Heart right ventricle (tissue), 16 donors: ENCODE data around the gene FKBP8. TPM values are rescaled to one million over a fixed set of nuclear protein-coding genes. Genes with fewer than 3 reads are reported as not detected.
A peak's percentile ranks its signal among the peaks of the same experiment; 100 is the strongest.

Source experiments
- ATAC-seq, 8 donors: fragments of 200-7000 bp; cut with Tn5 transposase; one replicate each; pipeline ENCODE4 v1.9.1; 2020; ENCODE audit warnings: mild to moderate bottlenecking in 8 of 8, moderate library complexity in 8 of 8, moderate number of reproducible peaks in 1 of 8
- DNase-seq, 2 donors: peaks; one replicate each; pipeline ENCODE4 v3.0.0-alpha.2; 2020
- H3K27ac ChIP-seq, 10 donors: fragments of 200-600 bp; sonication (generic) in 2 of 10; one replicate each; pipeline versions ENCODE4 v1.5.0 to v1.8.0; 2020 to 2022; ENCODE audit warnings: mild to moderate bottlenecking in 3 of 10
- H3K27me3 ChIP-seq, 7 donors: fragments of 200-600 bp; one replicate each; pipeline ENCODE4 v1.8.0; 2021 to 2022; ENCODE audit warnings: mild to moderate bottlenecking in 2 of 7
- H3K36me3 ChIP-seq, 9 donors: fragments of 200-600 bp; sonication (generic) in 1 of 9; one replicate each; pipeline versions ENCODE4 v1.5.0 to v1.8.0; 2020 to 2022; ENCODE audit warnings: mild to moderate bottlenecking in 2 of 9
- H3K4me1 ChIP-seq, 9 donors: fragments of 200-600 bp; sonication (generic) in 1 of 9; one replicate each; pipeline versions ENCODE4 v1.5.0 to v1.8.0; 2020 to 2022; ENCODE audit warnings: mild to moderate bottlenecking in 4 of 9
- H3K4me3 ChIP-seq, 10 donors: fragments of 200-600 bp; sonication (generic) in 2 of 10; one replicate each; pipeline versions ENCODE4 v1.5.0 to v1.8.0; 2020 to 2022; ENCODE audit warnings: mild to moderate bottlenecking in 7 of 10, moderate library complexity in 2 of 10
- H3K9me3 ChIP-seq, 11 donors: fragments of 200-600 bp in 10 of 11; sonication (generic) in 2 of 11; one replicate each; pipeline versions ENCODE4 v1.5.0 to v1.8.0; 2013 to 2022; ENCODE audit warnings: mild to moderate bottlenecking in 2 of 11, control low read depth in 1 of 11, moderate library complexity in 1 of 11
- WGBS, 2 donors: extraction: QIAGEN DNeasy Blood & Tissue Kit; methylation state at CpG; one replicate each; pipeline ENCODE4 v1.1.7; 2013; ENCODE audit warnings: inconsistent platforms in 1 of 2; 5-methylcytosine and 5-hydroxymethylcytosine counted together
- intact Hi-C, 10 donors: fragments of 100-400 bp; cut with DNase I; formaldehyde crosslinking; loops; one replicate each; pipeline versions ENCODE4 v1.11.1 to v1.14.2; 2022
- polyA plus RNA-seq, 2 donors: library from polyadenylated mRNA; stranded (reverse); fragments of 200-250 nt; gene quantifications; one replicate each; pipeline ENCODE4 v1.2.3, GENCODE V29; 2013
- total RNA-seq, 10 donors: library from RNA; stranded (reverse); fragmentation: NEBNext Ultra II Directional in 3 of 10; extraction: Animal tissue kit (Norgen Biotek cat#: 25700) in 3 of 10; gene quantifications; one replicate each; pipeline versions ENCODE4 v1.2.1 to v1.2.4, GENCODE V29; 2021 to 2023
- TF ChIP-seq, protein P1 (sequence below), 9 donors: fragments of 200-600 bp; sonication (generic) in 2 of 9; IDR thresholded peaks; one replicate each; pipeline versions ENCODE4 v1.5.0 to v1.8.0; 2021 to 2022; ENCODE audit warnings: antibody characterized with exemption in 9 of 9, mild to moderate bottlenecking in 5 of 9, moderate library complexity in 1 of 9
- donor health status: Arrhythmogenic right ventricular cardiomyopathy.
- donor health status: ischemic (EF 13 %, LVEDD 7.1; RV severe dilation, severe dysfunction).
- donor health status: healthy with polysubstance abuse.
- donor health status: DM: no; HTN: yes; CAD: no.
- donor health status: DM: no; HTN: no; CAD: no.
- donor health status: ischemic (EF 25% LVEDD 6.9; RV normal size, moderate dysfunction).
- donor health status: ischemic (EF 25% LVEDD 5.7; RV mildly dilated, moderate dysfunction).
- donor health status: healthy.
- donor health status: DM: yes; HTN: yes; CAD: no.
- donor health status: Ischemic cardiomyopathy.
- donor health status: ischemic (EF 35%, LVEDD 5.7; RV mildly dilated, moderate dysfunction).
- donor health status: nonischemic (EF 11% LVEDD 7.7; RV severe dilation, severe dysfunction).
- donor health status: DM: yes; HTN: yes; CAD: no.
- donor health status: PGD.
- donor health status: ischemic (EF 29% LVEDD 5.4; RV normal size, mild dysfunction).
- donor health status: nonischemic (EF 23%, LVEDD 6.1; RV moderate dilation, normal function).

Gene FKBP8
- total and polyA plus RNA-seq, 12 donors: 132 to 308 (median 152) TPM

DNA sequence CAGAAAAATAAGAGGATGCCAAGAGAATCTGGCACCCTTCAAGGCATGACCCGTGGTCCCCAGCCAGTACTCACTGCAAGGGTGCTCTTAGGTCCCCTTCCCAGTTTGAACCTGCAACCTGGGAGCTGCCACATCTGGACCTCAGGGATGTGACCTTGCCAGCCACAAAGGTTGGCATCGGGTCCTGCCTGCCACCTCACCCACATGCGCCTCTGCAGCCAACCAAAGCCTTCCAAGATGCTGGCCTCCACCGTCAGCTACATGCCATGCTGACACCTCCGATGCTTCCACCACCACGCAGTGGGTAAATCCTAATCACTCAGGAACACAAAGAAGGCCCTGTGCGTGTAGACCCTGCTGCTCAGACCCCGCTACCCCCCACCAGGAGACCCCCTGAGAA is 56.6 kb downstream of the FKBP8 start:
- intact Hi-C loops: no loop called here
- DNase-seq (no peak), ATAC-seq (no peak)
- Histone ChIP-seq H3K27me3 (no peaks in the 10 kb centered on the region), H3K4me3 (no peak overlapping the region), H3K9me3 (no peaks in the 10 kb centered on the region), H3K36me3 (no peaks in the 10 kb centered on the region), H3K27ac (peak overlapping the region in 5 of 10 donors; percentile 44 to 84 (median 53)), H3K4me1 (peaks cover 28 to 79% (median 64%) of the 10 kb centered on the region in 9 donors)
- WGBS, 2 donors: 87 to 88% methylated on average over 8 of the region's 8 CpGs
- TF ChIP-seq, protein P1, sequence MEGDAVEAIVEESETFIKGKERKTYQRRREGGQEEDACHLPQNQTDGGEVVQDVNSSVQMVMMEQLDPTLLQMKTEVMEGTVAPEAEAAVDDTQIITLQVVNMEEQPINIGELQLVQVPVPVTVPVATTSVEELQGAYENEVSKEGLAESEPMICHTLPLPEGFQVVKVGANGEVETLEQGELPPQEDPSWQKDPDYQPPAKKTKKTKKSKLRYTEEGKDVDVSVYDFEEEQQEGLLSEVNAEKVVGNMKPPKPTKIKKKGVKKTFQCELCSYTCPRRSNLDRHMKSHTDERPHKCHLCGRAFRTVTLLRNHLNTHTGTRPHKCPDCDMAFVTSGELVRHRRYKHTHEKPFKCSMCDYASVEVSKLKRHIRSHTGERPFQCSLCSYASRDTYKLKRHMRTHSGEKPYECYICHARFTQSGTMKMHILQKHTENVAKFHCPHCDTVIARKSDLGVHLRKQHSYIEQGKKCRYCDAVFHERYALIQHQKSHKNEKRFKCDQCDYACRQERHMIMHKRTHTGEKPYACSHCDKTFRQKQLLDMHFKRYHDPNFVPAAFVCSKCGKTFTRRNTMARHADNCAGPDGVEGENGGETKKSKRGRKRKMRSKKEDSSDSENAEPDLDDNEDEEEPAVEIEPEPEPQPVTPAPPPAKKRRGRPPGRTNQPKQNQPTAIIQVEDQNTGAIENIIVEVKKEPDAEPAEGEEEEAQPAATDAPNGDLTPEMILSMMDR (IDR thresholded peaks at IDR 0.05): no peak

DNA sequence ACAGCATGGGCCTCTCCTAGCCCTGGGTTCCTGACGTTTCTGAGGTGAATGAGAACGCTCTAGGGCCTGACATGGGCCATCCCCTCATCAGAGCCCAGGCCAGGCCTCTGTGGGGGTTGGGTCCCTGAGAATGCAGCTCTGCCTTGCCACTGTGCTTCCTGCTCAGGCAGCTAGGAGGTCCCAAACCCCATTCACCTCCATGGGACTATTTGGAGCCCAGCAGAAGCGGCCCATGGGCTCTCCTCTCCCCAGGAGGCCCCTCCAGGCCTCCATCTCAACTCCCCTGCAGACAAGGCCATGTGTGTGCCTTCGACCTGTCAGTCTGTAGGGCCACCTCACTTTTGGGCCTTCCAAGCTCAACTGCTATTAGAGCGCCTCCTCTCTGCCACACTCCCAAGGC is 58.4 kb downstream of the FKBP8 start:
- TF ChIP-seq, protein P1 (IDR thresholded peaks at IDR 0.05): no peak
- intact Hi-C loops: no loop called here
- WGBS, 2 donors: 92 to 95% methylated on average over 5 of the region's 5 CpGs
- Histone ChIP-seq H3K27me3 (no peaks in the 10 kb centered on the region), H3K9me3 (no peaks in the 10 kb centered on the region), H3K27ac (peak overlapping the region in 1 of 10 donors; percentile 84), H3K36me3 (no peaks in the 10 kb centered on the region), H3K4me3 (no peak overlapping the region), H3K4me1 (peaks cover 39 to 97% (median 73%) of the 10 kb centered on the region in 9 donors)
- DNase-seq (no peak), ATAC-seq (no peak)

DNA sequence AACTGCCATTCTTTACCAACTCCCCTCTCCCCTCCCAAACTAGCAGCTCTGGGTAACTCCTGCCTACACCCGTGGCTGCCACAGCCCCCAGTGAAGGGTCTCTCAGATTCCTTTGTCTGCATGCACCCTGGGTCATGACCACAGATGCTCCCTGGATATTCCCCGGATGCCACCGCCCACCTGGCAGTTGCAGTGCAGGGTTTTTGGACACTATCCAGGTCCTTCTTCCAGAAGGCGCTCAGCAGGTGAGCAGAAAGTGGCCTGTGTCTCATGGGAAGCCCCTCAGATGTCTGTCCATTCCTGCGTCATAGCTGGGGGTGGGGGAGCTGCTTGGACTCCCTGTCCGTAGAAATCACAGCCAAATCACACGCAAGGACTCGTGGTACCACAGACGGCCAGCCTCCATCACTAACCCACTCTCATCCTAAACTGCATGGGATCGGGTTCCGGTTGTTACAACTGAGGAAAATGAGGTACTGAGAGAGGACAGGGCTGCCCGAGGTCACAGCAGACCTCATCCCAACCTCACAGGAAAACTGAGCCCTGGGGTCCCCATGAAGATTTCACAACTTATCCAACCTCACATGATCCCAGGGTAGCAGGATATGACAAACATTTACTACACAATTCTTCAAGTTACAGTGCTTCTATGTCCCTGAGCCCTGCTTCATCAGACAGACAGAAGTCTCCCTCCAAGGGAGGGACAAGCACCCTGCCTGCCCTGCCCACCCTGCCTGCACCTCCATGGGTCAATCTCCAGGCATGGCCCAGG is 60.1 kb downstream of the FKBP8 start:
- H3K27ac ChIP-seq: peak overlapping the region in 1 of 10 donors; percentile 0
- 73 to 81% methylated on average over 12 of the region's 12 CpGs for WGBS, 2 donors
- no peaks in the 10 kb centered on the region for H3K9me3 ChIP-seq
- no peak for DNase-seq
- intact Hi-C loops: no loop called here
- no peak overlapping the region for H3K4me3 ChIP-seq
- H3K27me3 ChIP-seq: no peaks in the 10 kb centered on the region
- H3K36me3 ChIP-seq: no peaks in the 10 kb centered on the region
- peaks cover 38 to 99% (median 75%) of the 10 kb centered on the region in 9 donors for H3K4me1 ChIP-seq
- TF ChIP-seq, protein P1 (IDR thresholded peaks at IDR 0.05): no peak
- no peak for ATAC-seq

Other genes starting within 250 kb of the FKBP8 start
- gene LSM4, start 220.5 kb downstream of the FKBP8 start, total RNA-seq: 100 to 1,000 TPM in 1 of 10 donors, 10 to 100 TPM in 9; 73.2 to 114 (median 93.3) TPM
- gene LSM4, start 220.5 kb downstream of the FKBP8 start, polyA plus RNA-seq: 100 to 1,000 TPM; 135 to 163 TPM
- gene PGPEP1, start 203.0 kb downstream of the FKBP8 start, total RNA-seq: 10 to 100 TPM; 36.0 to 61.3 (median 46.8) TPM
- 10 to 100 TPM; 10.0 to 27.2 TPM for gene PGPEP1, start 203.0 kb downstream of the FKBP8 start, polyA plus RNA-seq
- gene GDF15, start 157.4 kb downstream of the FKBP8 start, total RNA-seq: 1 to 10 TPM in 4 of 10 donors, under 1 TPM in 6; 0.44 to 2.5 (median 0.79) TPM
- gene GDF15, start 157.4 kb downstream of the FKBP8 start, polyA plus RNA-seq: under 1 TPM; 0.44 to 0.62 TPM
- gene LRRC25, start 146.0 kb downstream of the FKBP8 start, total RNA-seq: 10 to 100 TPM in 1 of 10 donors, 1 to 10 TPM in 7, under 1 TPM in 2; 0.57 to 13.3 (median 1.8) TPM
- gene LRRC25, start 146.0 kb downstream of the FKBP8 start, polyA plus RNA-seq: 1 to 10 TPM; 1.1 to 2.2 TPM
- gene SSBP4, start 124.2 kb downstream of the FKBP8 start, total RNA-seq: 10 to 100 TPM; 17.6 to 47.1 (median 27.3) TPM
- gene SSBP4, start 124.2 kb downstream of the FKBP8 start, polyA plus RNA-seq: 10 to 100 TPM; 41.3 to 51.6 TPM
- gene ISYNA1, start 105.4 kb downstream of the FKBP8 start, total RNA-seq: 10 to 100 TPM; 12.6 to 40.7 (median 18.0) TPM
- 100 to 1,000 TPM in 1 of 2 donors, 10 to 100 TPM in 1; 21.4 to 137 TPM for gene ISYNA1, start 105.4 kb downstream of the FKBP8 start, polyA plus RNA-seq
- 10 to 100 TPM in 2 of 10 donors, 1 to 10 TPM in 8; 5.7 to 13.1 (median 7.5) TPM for gene ELL, start 21.5 kb downstream of the FKBP8 start, total RNA-seq
- gene ELL, start 21.5 kb downstream of the FKBP8 start, polyA plus RNA-seq: 1 to 10 TPM; 4.0 to 6.7 TPM
- 10 to 100 TPM; 35.6 to 63.9 (median 45.6) TPM for gene KXD1, start 14.3 kb upstream of the FKBP8 start, total RNA-seq
- 10 to 100 TPM; 41.2 to 88.6 TPM for gene KXD1, start 14.3 kb upstream of the FKBP8 start, polyA plus RNA-seq
- gene UBA52, start 28.3 kb upstream of the FKBP8 start, total RNA-seq: 100 to 1,000 TPM; 634 to 883 (median 716) TPM
- gene UBA52, start 28.3 kb upstream of the FKBP8 start, polyA plus RNA-seq: 1,000 to 10,000 TPM; 1,270 to 1,276 TPM
- gene REX1BD, start 45.2 kb upstream of the FKBP8 start, total RNA-seq: 10 to 100 TPM; 63.4 to 96.3 (median 68.7) TPM
- gene REX1BD, start 45.2 kb upstream of the FKBP8 start, polyA plus RNA-seq: 100 to 1,000 TPM in 1 of 2 donors, 10 to 100 TPM in 1; 58.5 to 107 TPM
- gene CRLF1, start 63.2 kb upstream of the FKBP8 start, total RNA-seq: 10 to 100 TPM in 3 of 10 donors, 1 to 10 TPM in 6, under 1 TPM in 1; 0.68 to 42.1 (median 4.5) TPM
- gene CRLF1, start 63.2 kb upstream of the FKBP8 start, polyA plus RNA-seq: 100 to 1,000 TPM; 154 to 161 TPM
- 1 to 10 TPM in 5 of 10 donors, under 1 TPM in 5; 0.13 to 4.5 (median 0.89) TPM for gene TMEM59L, start 69.3 kb upstream of the FKBP8 start, total RNA-seq
- 10 to 100 TPM in 1 of 2 donors, 1 to 10 TPM in 1; 2.5 to 13.8 TPM for gene TMEM59L, start 69.3 kb upstream of the FKBP8 start, polyA plus RNA-seq
- gene KLHL26, start 93.5 kb upstream of the FKBP8 start, total RNA-seq: 1 to 10 TPM; 4.6 to 8.2 (median 6.3) TPM
- 1 to 10 TPM; 3.4 to 4.6 TPM for gene KLHL26, start 93.5 kb upstream of the FKBP8 start, polyA plus RNA-seq
- 10 to 100 TPM in 3 of 10 donors, 1 to 10 TPM in 7; 6.5 to 11.8 (median 9.3) TPM for gene CRTC1, start 140.1 kb upstream of the FKBP8 start, total RNA-seq
- 1 to 10 TPM; 3.2 to 8.6 TPM for gene CRTC1, start 140.1 kb upstream of the FKBP8 start, polyA plus RNA-seq
- gene COMP, start 247.7 kb upstream of the FKBP8 start, total RNA-seq: 1 to 10 TPM in 3 of 10 donors, under 1 TPM in 5, not detected in 2; 0.13 to 5.9 (median 0.43) TPM
- 1 to 10 TPM in 1 of 2 donors, under 1 TPM in 1; 0.29 to 2.4 TPM for gene COMP, start 247.7 kb upstream of the FKBP8 start, polyA plus RNA-seq